ENCODE measurements around the gene GRM7. TPM values are rescaled to one million over a fixed set of nuclear protein-coding genes. Genes with fewer than 3 reads are reported as not detected.

GRM7 gene
- total and polyA plus RNA-seq, 2 experiments from 2014 or later = 0.40 TPM; not detected in 1

DNA sequence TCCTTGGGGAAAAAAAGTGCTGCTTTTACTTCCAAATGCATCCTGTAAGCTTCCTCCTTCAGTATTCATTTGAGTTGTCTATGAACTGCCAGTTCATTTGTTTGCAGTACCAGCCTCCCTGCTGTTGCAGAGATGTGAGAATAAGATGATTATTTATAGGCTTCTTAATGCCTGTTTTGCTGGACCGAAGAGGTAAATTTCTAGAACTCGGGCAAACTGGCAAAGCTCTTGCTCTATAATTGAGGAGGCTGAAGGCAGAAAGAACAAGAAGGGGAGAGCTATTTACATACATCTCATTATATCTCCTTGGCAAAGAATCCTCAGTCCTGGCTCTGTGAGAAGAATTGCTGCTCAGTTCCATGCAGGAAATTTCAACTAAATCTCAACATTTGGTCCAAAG lies 790.4 kb downstream of the GRM7 start:
- TF ChIP-seq EZH2phosphoT487 (IDR thresholded peaks at IDR 0.05; ENCODE audit: unreplicated experiment) (no peak), CREB1 (CRISPR knock-in tag; IDR thresholded peaks at IDR 0.05; ENCODE audit: low read depth) (no peak), STAT1 (IDR thresholded peaks at IDR 0.05; ENCODE audit: unreplicated experiment) (no peak), JUNB (IDR thresholded peaks at IDR 0.05; ENCODE audit: unreplicated experiment) (no peak), EZH2 (IDR thresholded peaks at IDR 0.05; ENCODE audit: low read depth, unreplicated experiment) (no peak), ZNF114 (CRISPR knock-in tag; IDR thresholded peaks at IDR 0.05) (no peak), POLR2AphosphoS5 (IDR thresholded peaks at IDR 0.05; ENCODE audit: low read depth) (no peak), NANOG (IDR thresholded peaks at IDR 0.05; ENCODE audit: borderline replicate concordance) (no peak), ZNF331 (CRISPR knock-in tag; IDR thresholded peaks at IDR 0.05; ENCODE audit: low read depth) (no peak)
- TF ChIP-seq, protein P1, sequence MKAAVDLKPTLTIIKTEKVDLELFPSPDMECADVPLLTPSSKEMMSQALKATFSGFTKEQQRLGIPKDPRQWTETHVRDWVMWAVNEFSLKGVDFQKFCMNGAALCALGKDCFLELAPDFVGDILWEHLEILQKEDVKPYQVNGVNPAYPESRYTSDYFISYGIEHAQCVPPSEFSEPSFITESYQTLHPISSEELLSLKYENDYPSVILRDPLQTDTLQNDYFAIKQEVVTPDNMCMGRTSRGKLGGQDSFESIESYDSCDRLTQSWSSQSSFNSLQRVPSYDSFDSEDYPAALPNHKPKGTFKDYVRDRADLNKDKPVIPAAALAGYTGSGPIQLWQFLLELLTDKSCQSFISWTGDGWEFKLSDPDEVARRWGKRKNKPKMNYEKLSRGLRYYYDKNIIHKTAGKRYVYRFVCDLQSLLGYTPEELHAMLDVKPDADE (IDR thresholded peaks at IDR 0.05) = no peak
- TF ChIP-seq, protein P2, sequence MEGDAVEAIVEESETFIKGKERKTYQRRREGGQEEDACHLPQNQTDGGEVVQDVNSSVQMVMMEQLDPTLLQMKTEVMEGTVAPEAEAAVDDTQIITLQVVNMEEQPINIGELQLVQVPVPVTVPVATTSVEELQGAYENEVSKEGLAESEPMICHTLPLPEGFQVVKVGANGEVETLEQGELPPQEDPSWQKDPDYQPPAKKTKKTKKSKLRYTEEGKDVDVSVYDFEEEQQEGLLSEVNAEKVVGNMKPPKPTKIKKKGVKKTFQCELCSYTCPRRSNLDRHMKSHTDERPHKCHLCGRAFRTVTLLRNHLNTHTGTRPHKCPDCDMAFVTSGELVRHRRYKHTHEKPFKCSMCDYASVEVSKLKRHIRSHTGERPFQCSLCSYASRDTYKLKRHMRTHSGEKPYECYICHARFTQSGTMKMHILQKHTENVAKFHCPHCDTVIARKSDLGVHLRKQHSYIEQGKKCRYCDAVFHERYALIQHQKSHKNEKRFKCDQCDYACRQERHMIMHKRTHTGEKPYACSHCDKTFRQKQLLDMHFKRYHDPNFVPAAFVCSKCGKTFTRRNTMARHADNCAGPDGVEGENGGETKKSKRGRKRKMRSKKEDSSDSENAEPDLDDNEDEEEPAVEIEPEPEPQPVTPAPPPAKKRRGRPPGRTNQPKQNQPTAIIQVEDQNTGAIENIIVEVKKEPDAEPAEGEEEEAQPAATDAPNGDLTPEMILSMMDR (conservative IDR thresholded peaks at IDR 0.05; ENCODE audit: low read depth in 2 of 2) = no peak
- TF ChIP-seq, protein P3, sequence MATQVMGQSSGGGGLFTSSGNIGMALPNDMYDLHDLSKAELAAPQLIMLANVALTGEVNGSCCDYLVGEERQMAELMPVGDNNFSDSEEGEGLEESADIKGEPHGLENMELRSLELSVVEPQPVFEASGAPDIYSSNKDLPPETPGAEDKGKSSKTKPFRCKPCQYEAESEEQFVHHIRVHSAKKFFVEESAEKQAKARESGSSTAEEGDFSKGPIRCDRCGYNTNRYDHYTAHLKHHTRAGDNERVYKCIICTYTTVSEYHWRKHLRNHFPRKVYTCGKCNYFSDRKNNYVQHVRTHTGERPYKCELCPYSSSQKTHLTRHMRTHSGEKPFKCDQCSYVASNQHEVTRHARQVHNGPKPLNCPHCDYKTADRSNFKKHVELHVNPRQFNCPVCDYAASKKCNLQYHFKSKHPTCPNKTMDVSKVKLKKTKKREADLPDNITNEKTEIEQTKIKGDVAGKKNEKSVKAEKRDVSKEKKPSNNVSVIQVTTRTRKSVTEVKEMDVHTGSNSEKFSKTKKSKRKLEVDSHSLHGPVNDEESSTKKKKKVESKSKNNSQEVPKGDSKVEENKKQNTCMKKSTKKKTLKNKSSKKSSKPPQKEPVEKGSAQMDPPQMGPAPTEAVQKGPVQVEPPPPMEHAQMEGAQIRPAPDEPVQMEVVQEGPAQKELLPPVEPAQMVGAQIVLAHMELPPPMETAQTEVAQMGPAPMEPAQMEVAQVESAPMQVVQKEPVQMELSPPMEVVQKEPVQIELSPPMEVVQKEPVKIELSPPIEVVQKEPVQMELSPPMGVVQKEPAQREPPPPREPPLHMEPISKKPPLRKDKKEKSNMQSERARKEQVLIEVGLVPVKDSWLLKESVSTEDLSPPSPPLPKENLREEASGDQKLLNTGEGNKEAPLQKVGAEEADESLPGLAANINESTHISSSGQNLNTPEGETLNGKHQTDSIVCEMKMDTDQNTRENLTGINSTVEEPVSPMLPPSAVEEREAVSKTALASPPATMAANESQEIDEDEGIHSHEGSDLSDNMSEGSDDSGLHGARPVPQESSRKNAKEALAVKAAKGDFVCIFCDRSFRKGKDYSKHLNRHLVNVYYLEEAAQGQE (IDR thresholded peaks at IDR 0.05; ENCODE audit: unreplicated experiment) = no peak
- TF ChIP-seq, protein P4, sequence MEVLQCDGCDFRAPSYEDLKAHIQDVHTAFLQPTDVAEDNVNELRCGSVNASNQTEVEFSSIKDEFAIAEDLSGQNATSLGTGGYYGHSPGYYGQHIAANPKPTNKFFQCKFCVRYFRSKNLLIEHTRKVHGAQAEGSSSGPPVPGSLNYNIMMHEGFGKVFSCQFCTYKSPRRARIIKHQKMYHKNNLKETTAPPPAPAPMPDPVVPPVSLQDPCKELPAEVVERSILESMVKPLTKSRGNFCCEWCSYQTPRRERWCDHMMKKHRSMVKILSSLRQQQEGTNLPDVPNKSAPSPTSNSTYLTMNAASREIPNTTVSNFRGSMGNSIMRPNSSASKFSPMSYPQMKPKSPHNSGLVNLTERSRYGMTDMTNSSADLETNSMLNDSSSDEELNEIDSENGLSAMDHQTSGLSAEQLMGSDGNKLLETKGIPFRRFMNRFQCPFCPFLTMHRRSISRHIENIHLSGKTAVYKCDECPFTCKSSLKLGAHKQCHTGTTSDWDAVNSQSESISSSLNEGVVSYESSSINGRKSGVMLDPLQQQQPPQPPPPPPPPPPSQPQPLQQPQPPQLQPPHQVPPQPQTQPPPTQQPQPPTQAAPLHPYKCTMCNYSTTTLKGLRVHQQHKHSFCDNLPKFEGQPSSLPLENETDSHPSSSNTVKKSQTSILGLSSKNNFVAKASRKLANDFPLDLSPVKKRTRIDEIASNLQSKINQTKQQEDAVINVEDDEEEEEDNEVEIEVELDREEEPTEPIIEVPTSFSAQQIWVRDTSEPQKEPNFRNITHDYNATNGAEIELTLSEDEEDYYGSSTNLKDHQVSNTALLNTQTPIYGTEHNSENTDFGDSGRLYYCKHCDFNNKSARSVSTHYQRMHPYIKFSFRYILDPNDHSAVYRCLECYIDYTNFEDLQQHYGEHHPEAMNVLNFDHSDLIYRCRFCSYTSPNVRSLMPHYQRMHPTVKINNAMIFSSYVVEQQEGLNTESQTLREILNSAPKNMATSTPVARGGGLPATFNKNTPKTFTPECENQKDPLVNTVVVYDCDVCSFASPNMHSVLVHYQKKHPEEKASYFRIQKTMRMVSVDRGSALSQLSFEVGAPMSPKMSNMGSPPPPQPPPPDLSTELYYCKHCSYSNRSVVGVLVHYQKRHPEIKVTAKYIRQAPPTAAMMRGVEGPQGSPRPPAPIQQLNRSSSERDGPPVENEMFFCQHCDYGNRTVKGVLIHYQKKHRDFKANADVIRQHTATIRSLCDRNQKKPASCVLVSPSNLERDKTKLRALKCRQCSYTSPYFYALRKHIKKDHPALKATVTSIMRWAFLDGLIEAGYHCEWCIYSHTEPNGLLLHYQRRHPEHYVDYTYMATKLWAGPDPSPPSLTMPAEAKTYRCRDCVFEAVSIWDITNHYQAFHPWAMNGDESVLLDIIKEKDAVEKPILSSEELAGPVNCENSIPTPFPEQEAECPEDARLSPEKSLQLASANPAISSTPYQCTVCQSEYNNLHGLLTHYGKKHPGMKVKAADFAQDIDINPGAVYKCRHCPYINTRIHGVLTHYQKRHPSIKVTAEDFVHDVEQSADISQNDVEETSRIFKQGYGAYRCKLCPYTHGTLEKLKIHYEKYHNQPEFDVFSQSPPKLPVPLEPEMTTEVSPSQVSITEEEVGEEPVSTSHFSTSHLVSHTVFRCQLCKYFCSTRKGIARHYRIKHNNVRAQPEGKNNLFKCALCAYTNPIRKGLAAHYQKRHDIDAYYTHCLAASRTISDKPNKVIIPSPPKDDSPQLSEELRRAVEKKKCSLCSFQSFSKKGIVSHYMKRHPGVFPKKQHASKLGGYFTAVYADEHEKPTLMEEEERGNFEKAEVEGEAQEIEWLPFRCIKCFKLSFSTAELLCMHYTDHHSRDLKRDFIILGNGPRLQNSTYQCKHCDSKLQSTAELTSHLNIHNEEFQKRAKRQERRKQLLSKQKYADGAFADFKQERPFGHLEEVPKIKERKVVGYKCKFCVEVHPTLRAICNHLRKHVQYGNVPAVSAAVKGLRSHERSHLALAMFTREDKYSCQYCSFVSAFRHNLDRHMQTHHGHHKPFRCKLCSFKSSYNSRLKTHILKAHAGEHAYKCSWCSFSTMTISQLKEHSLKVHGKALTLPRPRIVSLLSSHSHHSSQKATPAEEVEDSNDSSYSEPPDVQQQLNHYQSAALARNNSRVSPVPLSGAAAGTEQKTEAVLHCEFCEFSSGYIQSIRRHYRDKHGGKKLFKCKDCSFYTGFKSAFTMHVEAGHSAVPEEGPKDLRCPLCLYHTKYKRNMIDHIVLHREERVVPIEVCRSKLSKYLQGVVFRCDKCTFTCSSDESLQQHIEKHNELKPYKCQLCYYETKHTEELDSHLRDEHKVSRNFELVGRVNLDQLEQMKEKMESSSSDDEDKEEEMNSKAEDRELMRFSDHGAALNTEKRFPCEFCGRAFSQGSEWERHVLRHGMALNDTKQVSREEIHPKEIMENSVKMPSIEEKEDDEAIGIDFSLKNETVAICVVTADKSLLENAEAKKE (CRISPR knock-in tag; IDR thresholded peaks at IDR 0.05) = no peak
- Mint-ChIP-seq H3K9me3 (peaks cover 14% of the 10 kb centered on the region), H3K27me3 (ENCODE audit: insufficient read depth, low read depth, poor library complexity) (peaks cover 4% of the 10 kb centered on the region), H3K4me1 (peaks cover 8% of the 10 kb centered on the region), H3K27ac (no peak overlapping the region), H3K36me3 (ENCODE audit: low read depth) (peaks cover 7% of the 10 kb centered on the region; the same call in 2 of the 3 replicates), H3K4me3 (no peak overlapping the region)
- no peak overlapping the region for H3K4me3 ChIP-seq
- peaks cover 12% of the 10 kb centered on the region; the same call in 1 of the 2 replicates for H3K9me2 ChIP-seq (ENCODE audit: insufficient read depth)
- H3K4me2 ChIP-seq = no peak overlapping the region
- H4K20me1 ChIP-seq (replicated peaks; ENCODE audit: insufficient read depth) = no peaks in the 10 kb centered on the region
- no peaks in the 10 kb centered on the region for H3F3A ChIP-seq (replicated peaks; ENCODE audit: low read depth)
- no peaks in the 10 kb centered on the region for H3K36me3 ChIP-seq (ENCODE audit: insufficient read depth)
- ATAC-seq (no peak), DNase-seq (ENCODE audit: low spot score) (no peak)
- no peaks in the 10 kb centered on the region for H3K27me3 ChIP-seq (ENCODE audit: insufficient read depth)
- H2AFZ ChIP-seq = peak overlapping the region; percentile 58; the same call in 1 of the 2 replicates
- H3K27ac ChIP-seq (ENCODE audit: low read depth) = no peak overlapping the region
- H3K4me1 ChIP-seq (ENCODE audit: insufficient read depth) = peaks cover 12% of the 10 kb centered on the region
- H3K79me2 ChIP-seq (replicated peaks; ENCODE audit: insufficient read depth) = no peaks in the 10 kb centered on the region
